ENCODE data around the gene PAM. TPM values are rescaled to one million over a fixed set of nuclear protein-coding genes. Genes with fewer than 3 reads are reported as not detected.

Gene PAM
- total RNA-seq, 1 donor from 2014 or later: 859 TPM

GRCh38 chr5:102946414-102946813 lies 191.3 kb downstream of the PAM start:
- ATAC-seq (ENCODE audit: poor library complexity) (no peak), DNase-seq (no peak)
- intact Hi-C loops (cut with DNase I): no loop called here

- peak; percentile 89 for ATAC-seq (ENCODE audit: poor library complexity)
- peak; percentile 45 for DNase-seq
- intact Hi-C loops (cut with DNase I): no loop called here
Measured at GRCh38 chr5:102946971-102947370, 191.9 kb downstream of the PAM start.

- no peak for DNase-seq
- ATAC-seq (ENCODE audit: poor library complexity): no peak
- intact Hi-C loops (cut with DNase I): no loop called here
Measured at GRCh38 chr5:102955488-102955887, 200.4 kb downstream of the PAM start.

GRCh38 chr5:102956599-102956998 lies 201.5 kb downstream of the PAM start:
- no peak for DNase-seq
- intact Hi-C loops (cut with DNase I): no loop called here
- no peak for ATAC-seq (ENCODE audit: poor library complexity)

GRCh38 chr5:102957141-102957540 lies 202.0 kb downstream of the PAM start:
- ATAC-seq (ENCODE audit: poor library complexity) (no peak), DNase-seq (no peak)
- intact Hi-C loops (cut with DNase I): no loop called here

GRCh38 chr5:102958481-102959011 lies 203.4 kb downstream of the PAM start:
- no peak for DNase-seq
- intact Hi-C loops (cut with DNase I): no loop called here
- ATAC-seq (ENCODE audit: poor library complexity): peak; percentile 66

- ATAC-seq (ENCODE audit: poor library complexity) (peak; percentile 38), DNase-seq (no peak)
- intact Hi-C loops (cut with DNase I): no loop called here
Measured at GRCh38 chr5:102959055-102959454, 203.9 kb downstream of the PAM start.

GRCh38 chr5:102961671-102962070 lies 206.6 kb downstream of the PAM start:
- DNase-seq: no peak
- intact Hi-C loops (cut with DNase I): no loop called here
- no peak for ATAC-seq (ENCODE audit: poor library complexity)

GRCh38 chr5:102965653-102966052 lies 210.5 kb downstream of the PAM start:
- ATAC-seq (ENCODE audit: poor library complexity): no peak
- intact Hi-C loops (cut with DNase I): no loop called here
- no peak for DNase-seq

GRCh38 chr5:102969641-102970040 lies 214.5 kb downstream of the PAM start:
- intact Hi-C loops (cut with DNase I): no loop called here
- ATAC-seq (ENCODE audit: poor library complexity) (no peak), DNase-seq (no peak)

- intact Hi-C loops (cut with DNase I): no loop called here
- DNase-seq (no peak), ATAC-seq (ENCODE audit: poor library complexity) (peak; percentile 63)
Measured at GRCh38 chr5:102971676-102972293, 216.7 kb downstream of the PAM start.

GRCh38 chr5:102974177-102974576 lies 219.1 kb downstream of the PAM start:
- DNase-seq: no peak
- intact Hi-C loops (cut with DNase I): no loop called here
- ATAC-seq (ENCODE audit: poor library complexity): no peak

- ATAC-seq (ENCODE audit: poor library complexity): no peak
- intact Hi-C loops (cut with DNase I): no loop called here
- DNase-seq: no peak
Measured at GRCh38 chr5:102975045-102975444, 219.9 kb downstream of the PAM start.

- DNase-seq (no peak), ATAC-seq (ENCODE audit: poor library complexity) (no peak)
- intact Hi-C loops (cut with DNase I): no loop called here
Measured at GRCh38 chr5:102975457-102976182, 220.5 kb downstream of the PAM start.

GRCh38 chr5:102981957-102982635 lies 227.0 kb downstream of the PAM start:
- intact Hi-C loops (cut with DNase I): no loop called here
- DNase-seq (no peak), ATAC-seq (ENCODE audit: poor library complexity) (no peak)

- ATAC-seq (ENCODE audit: poor library complexity) (no peak), DNase-seq (no peak)
- intact Hi-C loops (cut with DNase I): no loop called here
Measured at GRCh38 chr5:102986074-102986473, 231.0 kb downstream of the PAM start.

- ATAC-seq (ENCODE audit: poor library complexity) (no peak), DNase-seq (no peak)
- intact Hi-C loops (cut with DNase I): no loop called here
Measured at GRCh38 chr5:102988459-102988858, 233.4 kb downstream of the PAM start.

GRCh38 chr5:102991802-102992201 lies 236.7 kb downstream of the PAM start:
- intact Hi-C loops (cut with DNase I): no loop called here
- DNase-seq: no peak
- no peak for ATAC-seq (ENCODE audit: poor library complexity)

GRCh38 chr5:102996011-102996575 lies 241.0 kb downstream of the PAM start:
- DNase-seq: no peak
- intact Hi-C loops (cut with DNase I): no loop called here
- no peak for ATAC-seq (ENCODE audit: poor library complexity)

All from Right ventricle myocardium superior (tissue), 1 donor.